BJ (cell line): ENCODE data around the gene NOD2. TPM values are rescaled to one million over a fixed set of nuclear protein-coding genes. Genes with fewer than 3 reads are reported as not detected.

Experiments
- CTCF ChIA-PET: fragments of 350-600 bp; formaldehyde crosslinking; extraction: SDS; loops from one replicate; lab custom pipeline; 2021; ENCODE audit warnings: antibody characterized with exemption, inconsistent platforms; lab: Yijun Ruan, JAX
- POLR2A ChIA-PET: fragments of 300-600 bp; sonication (Branson Sonifier 250); formaldehyde crosslinking; extraction: SDS; loops from one replicate; lab custom pipeline; 2021; ENCODE audit warnings: antibody characterized with exemption; lab: Charles Lee
- DNase-seq: peaks from one replicate; pipeline ENCODE4 v3.0.0-alpha.2; 2011; ENCODE audit warnings: low read depth
- H3K27me3 ChIP-seq: 2 replicates; pipeline ENCODE4 v1.6.0; 2011; ENCODE audit warnings: low read length; ENCODE audit not compliant: control insufficient read depth, insufficient read depth
- H3K36me3 ChIP-seq: 2 replicates; pipeline ENCODE4 v1.5.1; 2011; ENCODE audit warnings: low read length; ENCODE audit not compliant: control insufficient read depth, insufficient read depth
- H3K4me3 ChIP-seq: 2 replicates; pipeline ENCODE4 v1.5.1; 2011; ENCODE audit warnings: low read depth, mild to moderate bottlenecking, control low read depth, low read length
- polyA plus RNA-seq: library from polyadenylated mRNA; depleted of rRNA; stranded (reverse); fragments of >200 nt; gene quantifications from 2 replicates; pipeline ENCODE4 v1.2.3, GENCODE V29; 2011
- TF ChIP-seq, protein P1 (sequence below): IDR thresholded peaks from 2 replicates; pipeline ENCODE4 v1.5.1; 2011; ENCODE audit warnings: low read depth, mild to moderate bottlenecking, control low read depth, inconsistent platforms, low read length, moderate library complexity; ENCODE audit not compliant: insufficient read depth

The NOD2 gene
- polyA plus RNA-seq, 1 experiment: not detected

DNA sequence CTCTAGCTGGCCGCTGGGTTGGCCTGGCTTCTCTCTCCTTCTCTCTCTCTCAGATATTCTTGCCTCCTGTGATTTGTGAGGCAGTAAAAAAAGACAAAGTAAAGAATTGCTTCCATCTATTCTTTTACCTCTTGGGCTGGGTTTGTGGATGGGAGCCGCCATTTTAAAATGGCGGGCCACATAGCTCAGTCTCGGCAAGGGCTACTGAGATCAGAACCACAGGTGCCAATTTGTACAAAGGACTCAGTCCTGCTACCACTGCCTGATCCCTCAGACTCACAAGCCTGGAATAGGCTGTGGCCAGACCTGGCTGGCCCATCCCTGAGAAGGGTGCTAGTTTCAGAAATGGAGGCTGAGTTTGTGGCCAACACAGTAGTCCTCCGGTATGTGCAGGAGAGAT is 24.1 kb downstream of the NOD2 start:
- POLR2A ChIA-PET: no interaction called here

DNA sequence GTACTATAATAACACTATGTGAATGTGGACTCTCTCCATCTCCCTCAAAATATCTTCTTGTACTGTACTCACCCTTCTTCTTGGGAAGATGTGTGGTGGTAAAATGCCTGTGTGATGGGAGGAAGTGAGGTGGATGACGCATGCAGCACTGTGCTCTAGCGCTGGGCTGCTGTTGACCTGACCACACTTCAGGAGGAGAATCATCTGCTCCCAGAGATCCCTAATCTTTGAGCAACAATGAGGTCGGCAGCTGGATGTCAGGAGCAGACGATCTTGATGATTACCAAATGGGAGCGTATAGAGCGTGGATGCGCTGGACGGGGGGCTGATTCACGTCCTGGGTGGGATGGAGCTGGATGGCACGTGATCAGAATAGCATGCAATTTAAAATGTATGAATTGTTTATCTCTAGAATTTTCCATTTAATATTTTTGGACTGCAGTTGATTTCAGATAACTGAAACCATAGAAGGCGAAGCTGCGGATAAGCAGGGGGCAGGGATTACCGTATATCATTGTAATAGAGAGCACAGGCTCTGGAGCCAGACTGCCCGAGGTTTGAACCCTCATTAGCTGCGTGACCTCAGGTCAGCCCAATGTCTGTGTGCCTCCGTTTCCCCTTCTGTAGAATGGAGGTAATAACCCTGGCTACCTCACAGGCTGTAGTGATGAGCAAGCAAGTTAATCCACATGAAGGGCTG is 24.8 kb downstream of the NOD2 start:
- ChIA-PET CTCF (no interaction called here), POLR2A (no interaction called here)
- no peaks in the 10 kb centered on the region for H3K36me3 ChIP-seq
- H3K4me3 ChIP-seq: no peak overlapping the region
- H3K27me3 ChIP-seq: no peaks in the 10 kb centered on the region
- TF ChIP-seq, protein P1, sequence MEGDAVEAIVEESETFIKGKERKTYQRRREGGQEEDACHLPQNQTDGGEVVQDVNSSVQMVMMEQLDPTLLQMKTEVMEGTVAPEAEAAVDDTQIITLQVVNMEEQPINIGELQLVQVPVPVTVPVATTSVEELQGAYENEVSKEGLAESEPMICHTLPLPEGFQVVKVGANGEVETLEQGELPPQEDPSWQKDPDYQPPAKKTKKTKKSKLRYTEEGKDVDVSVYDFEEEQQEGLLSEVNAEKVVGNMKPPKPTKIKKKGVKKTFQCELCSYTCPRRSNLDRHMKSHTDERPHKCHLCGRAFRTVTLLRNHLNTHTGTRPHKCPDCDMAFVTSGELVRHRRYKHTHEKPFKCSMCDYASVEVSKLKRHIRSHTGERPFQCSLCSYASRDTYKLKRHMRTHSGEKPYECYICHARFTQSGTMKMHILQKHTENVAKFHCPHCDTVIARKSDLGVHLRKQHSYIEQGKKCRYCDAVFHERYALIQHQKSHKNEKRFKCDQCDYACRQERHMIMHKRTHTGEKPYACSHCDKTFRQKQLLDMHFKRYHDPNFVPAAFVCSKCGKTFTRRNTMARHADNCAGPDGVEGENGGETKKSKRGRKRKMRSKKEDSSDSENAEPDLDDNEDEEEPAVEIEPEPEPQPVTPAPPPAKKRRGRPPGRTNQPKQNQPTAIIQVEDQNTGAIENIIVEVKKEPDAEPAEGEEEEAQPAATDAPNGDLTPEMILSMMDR: no peak
- DNase-seq: no peak

More for the DNA sequence above, 24.1 kb downstream of the NOD2 start:
- TF ChIP-seq, protein P1: no peak
- H3K4me3 ChIP-seq: no peak overlapping the region
- DNase-seq: no peak
- H3K36me3 ChIP-seq: no peaks in the 10 kb centered on the region
- H3K27me3 ChIP-seq: no peaks in the 10 kb centered on the region
- CTCF ChIA-PET: no interaction called here

GRCh38 chr16:50718761-50719400 is 25.5 kb downstream of the NOD2 start:
- no peaks in the 10 kb centered on the region for H3K36me3 ChIP-seq
- CTCF ChIA-PET: no interaction called here
- TF ChIP-seq, protein P1: no peak
- DNase-seq: no peak
- POLR2A ChIA-PET: no interaction called here
- no peak overlapping the region for H3K4me3 ChIP-seq
- no peaks in the 10 kb centered on the region for H3K27me3 ChIP-seq

- DNase-seq: no peak
- POLR2A ChIA-PET: no interaction called here
- H3K4me3 ChIP-seq: no peak overlapping the region
- CTCF ChIA-PET: interaction anchor here (0.8 to 0.9 kb wide), 2 partner anchors 12 to 87 kb away, joined by 3 to 4 read pairs; no protein-coding TSS in a partner anchor
- H3K27me3 ChIP-seq: no peaks in the 10 kb centered on the region
- H3K36me3 ChIP-seq: no peaks in the 10 kb centered on the region
- TF ChIP-seq, protein P1: no peak
Measured at GRCh38 chr16:50719401-50720337, 26.3 kb downstream of the NOD2 start.
